OCI-LY7 (cell line): Measurements from ENCODE around the gene APBB2. TPM values are rescaled to one million over a fixed set of nuclear protein-coding genes. Genes with fewer than 3 reads are reported as not detected.

Experiments
- BruUV-seq: library from RNA; stranded (reverse); fragments of 400-500 nt; replicated peaks from 2 replicates; lab custom pipeline; 2021; lab: Mats Ljungman, UMichigan
- CTCF ChIA-PET: fragments of 300-600 bp; sonication (Branson Sonifier 250); formaldehyde crosslinking; loops from one replicate; lab custom pipeline; 2022; ENCODE audit warnings: antibody characterized with exemption; ENCODE audit not compliant: unreplicated experiment; lab: Charles Lee
- POLR2A ChIA-PET: fragments of 300-600 bp; sonication (Branson Sonifier 250); formaldehyde crosslinking; loops from one replicate; lab custom pipeline; 2022; ENCODE audit warnings: antibody characterized with exemption; lab: Charles Lee
- DNase-seq: peaks from one replicate; pipeline ENCODE4 v3.0.0-alpha.2; 2015; ENCODE audit warnings: low spot score
- H2AFZ ChIP-seq: fragments of 200-600 bp; sonication (generic), shearing (Covaris generic); 2 replicates; pipeline ENCODE4 v1.6.1; 2014; ENCODE audit warnings: mild to moderate bottlenecking, antibody characterized with exemption, low read length, moderate library complexity
- H3K27ac ChIP-seq: fragments of 200-600 bp; sonication (generic); 2 replicates; pipeline ENCODE4 v1.5.1; 2014; ENCODE audit warnings: mixed run types, low read depth, mild to moderate bottlenecking, moderate library complexity, low read length, inconsistent platforms; ENCODE audit not compliant: poor library complexity, severe bottlenecking
- H3K36me3 ChIP-seq: fragments of 200-600 bp; sonication (generic); 2 replicates; pipeline ENCODE4 v1.6.1; 2014; ENCODE audit warnings: mild to moderate bottlenecking, antibody characterized with exemption, low read length, moderate library complexity, mixed read lengths; ENCODE audit not compliant: insufficient read depth
- H3K4me1 ChIP-seq: fragments of 200-600 bp; sonication (generic); 2 replicates; pipeline ENCODE4 v1.5.1; 2014; ENCODE audit warnings: mild to moderate bottlenecking, low read length; ENCODE audit not compliant: insufficient read depth, poor library complexity, severe bottlenecking
- H3K4me2 ChIP-seq: fragments of 200-600 bp; sonication (generic); 2 replicates; pipeline ENCODE4 v1.6.1; 2014; ENCODE audit warnings: mild to moderate bottlenecking, low read length
- H3K4me3 ChIP-seq: fragments of 200-600 bp; sonication (generic); 2 replicates; pipeline ENCODE4 v1.5.1; 2014; ENCODE audit warnings: mild to moderate bottlenecking, low read depth, low read length; ENCODE audit not compliant: poor library complexity, severe bottlenecking
- H3K79me2 ChIP-seq: fragments of 200-600 bp; sonication (generic); 2 replicates; pipeline ENCODE4 v1.6.1; 2016; ENCODE audit warnings: low read depth, mild to moderate bottlenecking, low read length, moderate library complexity, mixed read lengths; ENCODE audit not compliant: insufficient read depth
- H3K9me2 ChIP-seq: fragments of 200-600 bp; sonication (generic); 2 replicates; pipeline ENCODE4 v1.6.1; 2016; ENCODE audit warnings: mild to moderate bottlenecking, low read length, mixed read lengths; ENCODE audit not compliant: insufficient read depth
- H3K9me3 ChIP-seq: fragments of 200-600 bp; sonication (generic); 2 replicates; pipeline ENCODE4 v1.6.1; 2014; ENCODE audit warnings: mild to moderate bottlenecking, mixed run types, low read length, mixed read lengths
- H4K20me1 ChIP-seq: fragments of 200-600 bp; sonication (generic); 2 replicates; pipeline ENCODE4 v1.6.1; 2014; ENCODE audit warnings: mild to moderate bottlenecking, antibody characterized with exemption, low read length, moderate library complexity, mixed read lengths; ENCODE audit not compliant: insufficient read depth
- EZH2phosphoT487 ChIP-seq: fragments of 200-600 bp; sonication (generic); IDR thresholded peaks from 2 replicates; pipeline ENCODE4 v1.6.1; 2018; ENCODE audit warnings: low read depth, borderline replicate concordance, mild to moderate bottlenecking, mixed run types, antibody characterized with exemption, low read length, moderate library complexity, mixed read lengths
- intact Hi-C: fragments of 100-400 bp; cut with micrococcal nuclease; formaldehyde crosslinking; loops from one replicate; pipeline ENCODE4 v1.10.0; 2022; ENCODE audit not compliant: unreplicated experiment
- total RNA-seq, 2 experiments: library from RNA; depleted of rRNA in 1 of 2; stranded (reverse); fragments of >200 nt in 1 of 2; shearing (Covaris generic) in 1 of 2; gene quantifications; 2 replicates each; pipeline ENCODE4 v1.2.3, GENCODE V29; 2014 to 2022
- TF ChIP-seq, protein P1 (sequence below): fragments of 200-600 bp; sonication (generic); conservative IDR thresholded peaks from 2 replicates; pipeline ENCODE4 v1.5.1; 2014; ENCODE audit warnings: mild to moderate bottlenecking, antibody characterized with exemption, low read length, moderate library complexity, mixed read lengths

The APBB2 gene
- total RNA-seq, 2 experiments from 2014 or later = 66.4 to 88.5 TPM

DNA sequence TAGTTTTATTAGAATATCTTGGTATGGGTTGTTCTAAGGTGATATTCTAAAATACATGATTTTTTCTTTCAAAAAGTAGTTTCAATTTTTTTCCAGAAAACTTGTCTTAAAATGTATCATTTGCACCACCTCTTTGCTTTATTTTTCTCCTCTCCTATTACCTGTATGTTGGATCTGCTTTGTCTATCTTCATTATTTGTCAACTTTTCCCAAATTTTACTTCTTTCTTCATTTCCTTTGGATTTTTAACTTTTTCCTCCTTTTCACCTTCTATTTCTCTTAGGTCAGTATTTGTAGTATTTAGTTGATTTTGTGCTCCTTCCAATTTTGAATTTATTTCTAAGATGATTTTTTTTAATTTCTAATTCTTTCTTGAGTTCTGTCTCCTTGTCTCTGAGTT lies 169.6 kb downstream of the APBB2 start:
- no peak overlapping the region for H3K4me3 ChIP-seq
- H3K9me2 ChIP-seq = no peaks in the 10 kb centered on the region
- no peaks in the 10 kb centered on the region for H3K36me3 ChIP-seq
- no peak for DNase-seq
- no peak overlapping the region for H3K27ac ChIP-seq
- H3K4me2 ChIP-seq = no peak overlapping the region
- H3K9me3 ChIP-seq = peaks cover 18% of the 10 kb centered on the region
- POLR2A ChIA-PET = interaction anchor here (1.3 kb wide), 2 partner anchors 17 to 59 kb away, joined by 3 to 4 read pairs; no protein-coding TSS in a partner anchor
- CTCF ChIA-PET = no interaction called here
- no peaks in the 10 kb centered on the region for H3K4me1 ChIP-seq
- intact Hi-C loops = no loop called here
- no TSS peak for BruUV-seq
- H2AFZ ChIP-seq = no peak overlapping the region
- no peak for TF ChIP-seq EZH2phosphoT487
- TF ChIP-seq, protein P1, sequence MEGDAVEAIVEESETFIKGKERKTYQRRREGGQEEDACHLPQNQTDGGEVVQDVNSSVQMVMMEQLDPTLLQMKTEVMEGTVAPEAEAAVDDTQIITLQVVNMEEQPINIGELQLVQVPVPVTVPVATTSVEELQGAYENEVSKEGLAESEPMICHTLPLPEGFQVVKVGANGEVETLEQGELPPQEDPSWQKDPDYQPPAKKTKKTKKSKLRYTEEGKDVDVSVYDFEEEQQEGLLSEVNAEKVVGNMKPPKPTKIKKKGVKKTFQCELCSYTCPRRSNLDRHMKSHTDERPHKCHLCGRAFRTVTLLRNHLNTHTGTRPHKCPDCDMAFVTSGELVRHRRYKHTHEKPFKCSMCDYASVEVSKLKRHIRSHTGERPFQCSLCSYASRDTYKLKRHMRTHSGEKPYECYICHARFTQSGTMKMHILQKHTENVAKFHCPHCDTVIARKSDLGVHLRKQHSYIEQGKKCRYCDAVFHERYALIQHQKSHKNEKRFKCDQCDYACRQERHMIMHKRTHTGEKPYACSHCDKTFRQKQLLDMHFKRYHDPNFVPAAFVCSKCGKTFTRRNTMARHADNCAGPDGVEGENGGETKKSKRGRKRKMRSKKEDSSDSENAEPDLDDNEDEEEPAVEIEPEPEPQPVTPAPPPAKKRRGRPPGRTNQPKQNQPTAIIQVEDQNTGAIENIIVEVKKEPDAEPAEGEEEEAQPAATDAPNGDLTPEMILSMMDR = no peak
- no peaks in the 10 kb centered on the region for H4K20me1 ChIP-seq
- no peaks in the 10 kb centered on the region for H3K79me2 ChIP-seq

DNA sequence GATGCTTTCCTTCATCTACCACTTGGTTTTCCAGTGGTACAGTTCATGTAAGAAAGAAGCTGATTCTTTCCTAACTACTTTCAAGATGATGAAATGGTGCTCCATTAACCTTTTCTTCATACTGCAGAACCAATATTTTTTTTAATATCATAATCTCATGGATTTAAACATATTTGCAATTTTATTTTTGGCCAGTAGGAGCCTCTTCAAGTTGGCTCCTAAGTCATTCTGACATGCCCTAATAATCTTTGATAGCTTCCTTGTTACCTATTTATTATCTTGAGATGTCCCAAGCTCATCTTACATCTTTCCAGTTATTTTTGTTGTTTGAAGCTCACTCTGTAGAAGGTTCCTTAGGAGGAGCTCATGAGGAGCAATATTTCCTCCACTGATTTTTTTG lies 170.2 kb downstream of the APBB2 start:
- no TSS peak for BruUV-seq
- H2AFZ ChIP-seq = no peak overlapping the region
- POLR2A ChIA-PET = interaction anchor here (0.7 to 1.3 kb wide), 4 partner anchors 16 to 86 kb away, joined by 3 to 4 read pairs (median 4); no protein-coding TSS in a partner anchor
- no peak overlapping the region for H3K4me2 ChIP-seq
- CTCF ChIA-PET = no interaction called here
- no peaks in the 10 kb centered on the region for H3K79me2 ChIP-seq
- H3K27ac ChIP-seq = no peak overlapping the region
- intact Hi-C loops = no loop called here
- DNase-seq = peak; percentile 28
- no peaks in the 10 kb centered on the region for H3K36me3 ChIP-seq
- no peaks in the 10 kb centered on the region for H3K9me2 ChIP-seq
- TF ChIP-seq, protein P1 = peak; percentile 50
- TF ChIP-seq EZH2phosphoT487 = no peak
- no peaks in the 10 kb centered on the region for H3K4me1 ChIP-seq
- H3K9me3 ChIP-seq = peaks cover 18% of the 10 kb centered on the region
- no peak overlapping the region for H3K4me3 ChIP-seq
- H4K20me1 ChIP-seq = no peaks in the 10 kb centered on the region

DNA sequence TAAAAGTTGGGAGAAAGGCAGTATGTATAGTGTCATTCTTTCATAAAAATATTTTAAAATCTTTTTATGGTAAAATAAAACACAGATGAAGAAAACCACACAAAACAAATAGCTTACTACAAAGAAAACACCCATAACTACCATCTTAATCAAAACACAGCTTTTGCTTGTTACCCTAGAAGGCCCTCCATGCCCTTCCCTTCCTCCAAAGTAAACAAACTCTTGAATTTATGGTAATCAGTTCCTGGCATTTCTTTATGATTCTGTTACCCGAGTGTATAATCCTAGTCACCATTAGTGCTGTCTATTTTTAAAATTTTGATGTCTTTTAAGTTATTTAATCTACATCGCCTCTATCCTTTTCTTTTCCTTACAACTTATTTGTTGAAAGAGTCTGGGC lies 170.9 kb downstream of the APBB2 start:
- DNase-seq = no peak
- ChIA-PET CTCF (no interaction called here), POLR2A (interaction anchor here (0.7 to 4.8 kb wide), 5 partner anchors 13 to 87 kb away, joined by 3 to 17 read pairs (median 4); no protein-coding TSS in a partner anchor)
- TF ChIP-seq, protein P1 = no peak
- no peak for TF ChIP-seq EZH2phosphoT487
- Histone ChIP-seq H2AFZ (no peak overlapping the region), H3K27ac (no peak overlapping the region), H3K36me3 (no peaks in the 10 kb centered on the region), H3K79me2 (no peaks in the 10 kb centered on the region), H3K4me3 (no peak overlapping the region), H3K9me3 (peaks cover 18% of the 10 kb centered on the region), H4K20me1 (no peaks in the 10 kb centered on the region), H3K9me2 (no peaks in the 10 kb centered on the region), H3K4me1 (no peaks in the 10 kb centered on the region), H3K4me2 (no peak overlapping the region)
- no TSS peak for BruUV-seq
- intact Hi-C loops = no loop called here
